B cell (primary cell): ENCODE data around the gene CCDC171. TPM values are rescaled to one million over a fixed set of nuclear protein-coding genes. Genes with fewer than 3 reads are reported as not detected.

Experiments
- ATAC-seq: fragments of 200-7000 bp; cut with Tn5 transposase; one replicate; pipeline ENCODE4 v1.10.0; 2021; ENCODE audit warnings: low read depth, mild to moderate bottlenecking, moderate number of reproducible peaks, moderate library complexity
- CTCF ChIA-PET: fragments of 350-600 bp; sonication (Branson Sonifier 250); formaldehyde crosslinking; loops from one replicate; lab custom pipeline; 2021; ENCODE audit warnings: antibody characterized with exemption, inconsistent platforms; lab: Charles Lee
- POLR2A ChIA-PET: fragments of 350-600 bp; sonication (Branson Sonifier 250); formaldehyde crosslinking; loops from one replicate; lab custom pipeline; 2021; ENCODE audit warnings: antibody characterized with exemption; lab: Charles Lee
- DNase-seq: peaks from one replicate; pipeline ENCODE4 v3.0.0; 2013
- H2AFZ ChIP-seq: 2 replicates; pipeline ENCODE4 v1.6.1; 2012; ENCODE audit warnings: mild to moderate bottlenecking, low read depth, low read length; ENCODE audit not compliant: insufficient read depth, poor library complexity, severe bottlenecking
- H3K27ac ChIP-seq, 2 donors: 1 replicate in 1 of 2; 2 replicates in 1 of 2; pipeline ENCODE4 v1.5.1; 2012 to 2013; ENCODE audit warnings: low read length in 2 of 2, mild to moderate bottlenecking in 2 of 2, moderate library complexity in 1 of 2
- H3K27me3 ChIP-seq, 4 experiments: fragments of 200-600 bp in 1 of 4; sonication (generic) in 1 of 4; replicated peaks in 1 of 4; 1 replicate in 2 of 4; 2 replicates in 2 of 4; pipeline versions ENCODE4 v1.6.1 to v1.7.0; 2013 to 2016; ENCODE audit warnings: low read length in 3 of 4, mild to moderate bottlenecking in 2 of 4, mixed read lengths in 1 of 4, moderate library complexity in 1 of 4; ENCODE audit not compliant: insufficient read depth in 4 of 4, control insufficient read depth in 3 of 4; ENCODE audit errors: control extremely low read depth in 1 of 4
- H3K36me3 ChIP-seq, 2 experiments: replicated peaks in 1 of 2; 1 replicate in 1 of 2; 2 replicates in 1 of 2; pipeline versions ENCODE4 v1.6.1 to v1.7.1; 2013; ENCODE audit warnings: low read length in 1 of 2; ENCODE audit not compliant: insufficient read depth in 2 of 2, control insufficient read depth in 1 of 2; ENCODE audit errors: control extremely low read depth in 1 of 2, extremely low read depth in 1 of 2
- H3K4me1 ChIP-seq, 2 donors: fragments of 200-600 bp in 1 of 2; sonication (generic) in 1 of 2; 1 replicate in 1 of 2; 2 replicates in 1 of 2; pipeline versions ENCODE4 v1.5.1 to v1.6.1; 2013 to 2017; ENCODE audit warnings: low read length in 2 of 2; ENCODE audit not compliant: control insufficient read depth in 2 of 2, insufficient read depth in 2 of 2
- H3K4me2 ChIP-seq: replicated peaks from 2 replicates; pipeline ENCODE3; 2012; ENCODE audit warnings: mild to moderate bottlenecking, low read depth, low read length; ENCODE audit not compliant: poor library complexity, severe bottlenecking
- H3K4me3 ChIP-seq, 5 experiments: fragments of 200-600 bp in 1 of 5; sonication (generic) in 1 of 5; 1 replicate in 3 of 5; 2 replicates in 2 of 5; pipeline versions ENCODE4 v1.5.1 to v1.7.0; 2011 to 2016; ENCODE audit warnings: low read length in 4 of 5, mild to moderate bottlenecking in 4 of 5, low read depth in 2 of 5, control low read depth in 1 of 5, moderate library complexity in 1 of 5; ENCODE audit not compliant: insufficient read depth in 1 of 5; ENCODE audit errors: control extremely low read depth in 1 of 5, extremely low read depth in 1 of 5
- H3K79me2 ChIP-seq: fragments of 200-600 bp; sonication (generic); one replicate; pipeline ENCODE4 v1.6.0; 2016; ENCODE audit warnings: low read length; ENCODE audit not compliant: control insufficient read depth, insufficient read depth
- H3K9ac ChIP-seq: fragments of 200-600 bp; sonication (generic); 2 replicates; pipeline ENCODE4 v1.6.1; 2017; ENCODE audit warnings: mild to moderate bottlenecking, low read length, moderate library complexity
- H3K9me3 ChIP-seq, 3 donors: one replicate each; pipeline versions ENCODE4 v1.6.1 to v1.7.1; 2013; ENCODE audit warnings: low read length in 2 of 3; ENCODE audit not compliant: control insufficient read depth in 2 of 3, insufficient read depth in 1 of 3; ENCODE audit errors: control extremely low read depth in 1 of 3
- H4K20me1 ChIP-seq: 2 replicates; pipeline ENCODE4 v1.6.0; 2012; ENCODE audit warnings: mild to moderate bottlenecking, low read length; ENCODE audit not compliant: insufficient read depth, control insufficient read depth, poor library complexity, severe bottlenecking
- H3K27ac Mint-ChIP-seq: one replicate; pipeline ENCODE4 v1.8.0; 2021; ENCODE audit warnings: mixed read lengths
- H3K27me3 Mint-ChIP-seq: one replicate; pipeline ENCODE4 v1.8.0; 2021; ENCODE audit warnings: mixed read lengths
- H3K4me1 Mint-ChIP-seq: one replicate; pipeline ENCODE4 v1.8.0; 2021; ENCODE audit warnings: mixed read lengths
- H3K4me3 Mint-ChIP-seq: one replicate; pipeline ENCODE4 v1.8.0; 2021; ENCODE audit warnings: mixed read lengths
- H3K9me3 Mint-ChIP-seq: one replicate; pipeline ENCODE4 v1.8.0; 2022; ENCODE audit warnings: mixed read lengths; ENCODE audit not compliant: insufficient read depth
- EZH2 ChIP-seq: IDR thresholded peaks from 2 replicates; pipeline ENCODE4 v1.6.1; 2012; ENCODE audit warnings: borderline replicate concordance, low read depth, mild to moderate bottlenecking, moderate library complexity, low read length; ENCODE audit not compliant: insufficient read depth, poor library complexity, severe bottlenecking
- WGBS: methylation state at CpG from one replicate; pipeline ENCODE4 v1.1.5; 2013; ENCODE audit warnings: missing lambda C conversion rate; ENCODE audit not compliant: insufficient coverage; 5-methylcytosine and 5-hydroxymethylcytosine counted together
- intact Hi-C: fragments of 100-400 bp; cut with micrococcal nuclease; formaldehyde crosslinking; loops from one replicate; pipeline ENCODE4 v1.10.0; 2022
- polyA plus RNA-seq: library from polyadenylated mRNA; depleted of rRNA; stranded (reverse); fragments of >200 nt; gene quantifications from 2 replicates; pipeline ENCODE4 v1.2.3, GENCODE V29; 2012
- total RNA-seq, 2 donors: library from RNA; stranded (reverse); fragments of 120-200 nt in 1 of 2; gene quantifications; 1 replicate in 1 of 2; 2 replicates in 1 of 2; pipeline versions ENCODE4 v1.2.3 to v1.2.4, GENCODE V29; 2013 to 2022
- TF ChIP-seq, protein P1 (sequence below): fragments of 200-600 bp; IDR thresholded peaks from one replicate; pipeline ENCODE4 v1.8.0; 2022; ENCODE audit warnings: antibody characterized with exemption, mild to moderate bottlenecking

Gene CCDC171
- total and polyA plus RNA-seq, 2 donors (not counting 1 experiment from before 2014, with no cell fraction given), result 0.22 to 6.3 TPM

DNA sequence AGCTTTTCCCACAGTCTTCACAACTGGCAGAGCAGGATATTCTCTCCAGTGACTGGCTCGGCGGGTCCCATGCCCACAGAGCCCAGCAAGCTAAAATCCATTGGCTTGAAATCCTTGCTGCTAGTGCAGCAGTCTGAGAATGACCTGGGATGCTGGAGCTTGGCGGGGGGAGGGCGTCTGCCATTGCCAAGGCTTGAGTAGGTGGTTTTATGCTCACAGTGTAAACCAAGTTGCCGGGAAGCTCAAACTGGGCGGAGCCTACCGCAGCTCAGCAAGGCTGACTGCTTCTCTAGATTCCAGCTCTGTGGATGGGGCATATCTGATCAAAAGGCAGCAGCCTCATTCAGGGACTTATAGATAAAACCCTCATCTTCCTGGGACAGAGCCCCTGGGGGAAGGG lies 194.1 kb downstream of the CCDC171 start:
- Histone ChIP-seq H4K20me1 (no peaks in the 10 kb centered on the region), H3K4me3 (no peak overlapping the region), H3K79me2 (no peaks in the 10 kb centered on the region), H3K4me2 (no peak overlapping the region), H3K27me3 (no peaks in the 10 kb centered on the region), H3K9ac (no peak overlapping the region), H3K27ac (no peak overlapping the region), H3K36me3 (no peaks in the 10 kb centered on the region), H3K9me3 (peaks cover 0 to 5% (median 0%) of the 10 kb centered on the region in 3 donors), H3K4me1 (no peaks in the 10 kb centered on the region), H2AFZ (no peak overlapping the region)
- no peak for TF ChIP-seq EZH2
- Mint-ChIP-seq H3K27ac (no peak overlapping the region), H3K27me3 (no peaks in the 10 kb centered on the region), H3K9me3 (no peaks in the 10 kb centered on the region), H3K4me3 (no peak overlapping the region), H3K4me1 (no peaks in the 10 kb centered on the region)
- ChIA-PET POLR2A (no interaction called here), CTCF (interaction anchor here (0.7 kb wide), 1 partner anchor 92 kb away, joined by 3 read pairs; no protein-coding TSS in a partner anchor)
- DNase-seq, result no peak
- intact Hi-C loops, result no loop called here
- WGBS, result 94% methylated on average over 7 of the region's 7 CpGs
- ATAC-seq, result no peak

DNA sequence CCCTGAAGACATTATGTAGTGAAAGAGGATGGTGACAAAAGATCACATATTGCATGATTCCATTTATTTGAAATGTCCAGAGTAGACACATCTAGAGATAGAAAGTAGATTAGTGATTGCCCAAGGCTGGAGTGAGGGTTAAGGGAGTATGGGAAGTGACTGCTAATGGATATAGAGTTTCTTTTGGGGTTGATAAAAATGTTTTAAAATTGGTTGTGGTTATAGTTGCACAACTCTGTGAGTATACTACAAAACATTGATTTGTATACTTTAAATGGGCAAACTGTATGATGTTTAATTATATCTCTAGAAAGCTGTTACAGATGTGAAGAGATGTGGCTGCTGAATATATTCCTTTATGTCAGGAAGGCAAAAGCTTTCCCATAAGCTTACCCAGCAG lies 202.8 kb downstream of the CCDC171 start:
- CTCF ChIA-PET, result no interaction called here
- Histone ChIP-seq H3K4me1 (no peaks in the 10 kb centered on the region), H3K27ac (no peak overlapping the region), H2AFZ (no peak overlapping the region), H3K79me2 (no peaks in the 10 kb centered on the region), H3K9me3 (peaks cover 0 to 3% (median 0%) of the 10 kb centered on the region in 3 donors), H3K4me3 (no peak overlapping the region), H3K9ac (no peak overlapping the region), H3K27me3 (no peaks in the 10 kb centered on the region), H3K36me3 (no peaks in the 10 kb centered on the region), H4K20me1 (no peaks in the 10 kb centered on the region), H3K4me2 (no peak overlapping the region)
- no peak overlapping the region for H3K4me3 Mint-ChIP-seq
- H3K27me3 Mint-ChIP-seq, result no peaks in the 10 kb centered on the region
- no peaks in the 10 kb centered on the region for H3K9me3 Mint-ChIP-seq
- ATAC-seq (no peak), DNase-seq (no peak)
- intact Hi-C loops, result no loop called here
- H3K4me1 Mint-ChIP-seq, result no peaks in the 10 kb centered on the region
- POLR2A ChIA-PET, result no interaction called here
- TF ChIP-seq EZH2, result no peak
- TF ChIP-seq, protein P1, sequence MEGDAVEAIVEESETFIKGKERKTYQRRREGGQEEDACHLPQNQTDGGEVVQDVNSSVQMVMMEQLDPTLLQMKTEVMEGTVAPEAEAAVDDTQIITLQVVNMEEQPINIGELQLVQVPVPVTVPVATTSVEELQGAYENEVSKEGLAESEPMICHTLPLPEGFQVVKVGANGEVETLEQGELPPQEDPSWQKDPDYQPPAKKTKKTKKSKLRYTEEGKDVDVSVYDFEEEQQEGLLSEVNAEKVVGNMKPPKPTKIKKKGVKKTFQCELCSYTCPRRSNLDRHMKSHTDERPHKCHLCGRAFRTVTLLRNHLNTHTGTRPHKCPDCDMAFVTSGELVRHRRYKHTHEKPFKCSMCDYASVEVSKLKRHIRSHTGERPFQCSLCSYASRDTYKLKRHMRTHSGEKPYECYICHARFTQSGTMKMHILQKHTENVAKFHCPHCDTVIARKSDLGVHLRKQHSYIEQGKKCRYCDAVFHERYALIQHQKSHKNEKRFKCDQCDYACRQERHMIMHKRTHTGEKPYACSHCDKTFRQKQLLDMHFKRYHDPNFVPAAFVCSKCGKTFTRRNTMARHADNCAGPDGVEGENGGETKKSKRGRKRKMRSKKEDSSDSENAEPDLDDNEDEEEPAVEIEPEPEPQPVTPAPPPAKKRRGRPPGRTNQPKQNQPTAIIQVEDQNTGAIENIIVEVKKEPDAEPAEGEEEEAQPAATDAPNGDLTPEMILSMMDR, result no peak
- no peak overlapping the region for H3K27ac Mint-ChIP-seq
